RWPE2 (cell line): Measurements from ENCODE around the gene ALKBH7.

Source experiments
- ATAC-seq: fragments of 200-7000 bp; cut with Tn5 transposase; 3 replicates; pipeline ENCODE4 v1.9.1; 2021; ENCODE audit warnings: low read depth
- DNase-seq: peaks from one replicate; pipeline ENCODE4 v3.0.0-alpha.2; 2020; ENCODE audit warnings: low spot score
- H3K27ac ChIP-seq: fragments of 450-650 bp; 2 replicates; pipeline ENCODE4 v1.5.1; 2017; ENCODE audit warnings: mild to moderate bottlenecking; ENCODE audit not compliant: poor library complexity, severe bottlenecking
- H3K27me3 ChIP-seq: fragments of 250-450 bp; sonication (Bioruptor Pico); 2 replicates; pipeline ENCODE4 v1.5.1; 2021; ENCODE audit warnings: mild to moderate bottlenecking, moderate library complexity; ENCODE audit not compliant: insufficient read depth, poor library complexity, severe bottlenecking
- H3K36me3 ChIP-seq: fragments of 250-450 bp; sonication (Bioruptor Pico); 2 replicates; pipeline ENCODE4 v1.5.1; 2020; ENCODE audit warnings: low read depth, mild to moderate bottlenecking, moderate library complexity
- H3K4me1 ChIP-seq: fragments of 250-450 bp; sonication (Bioruptor Pico); 2 replicates; pipeline ENCODE4 v1.5.1; 2021; ENCODE audit warnings: mild to moderate bottlenecking, moderate library complexity; ENCODE audit not compliant: insufficient read depth, poor library complexity, severe bottlenecking
- H3K4me3 ChIP-seq: fragments of 250-450 bp; sonication (Bioruptor Pico); 2 replicates; pipeline ENCODE4 v1.5.1; 2021; ENCODE audit warnings: mild to moderate bottlenecking, moderate library complexity; ENCODE audit not compliant: severe bottlenecking
- H3K9me3 ChIP-seq: fragments of 250-450 bp; sonication (Bioruptor Pico); 2 replicates; pipeline ENCODE4 v1.5.1; 2021; ENCODE audit warnings: mild to moderate bottlenecking, moderate library complexity; ENCODE audit not compliant: severe bottlenecking
- CTCF ChIP-seq: fragments of 450-650 bp; IDR thresholded peaks from one replicate; pipeline ENCODE4 v1.5.1; 2017; ENCODE audit warnings: mild to moderate bottlenecking, moderate library complexity; ENCODE audit not compliant: poor library complexity, severe bottlenecking

ALKBH7 gene

GRCh38 chr19:6373096-6373812 lies 660 bp downstream of the ALKBH7 start:
- Histone ChIP-seq H3K4me3 (peak overlapping the region; percentile 73), H3K9me3 (no peaks in the 10 kb centered on the region), H3K27me3 (no peaks in the 10 kb centered on the region), H3K36me3 (no peaks in the 10 kb centered on the region; the same call in 1 of the 2 replicates), H3K27ac (peak overlapping the region; percentile 76), H3K4me1 (no peaks in the 10 kb centered on the region)
- DNase-seq (peak; percentile 98), ATAC-seq (peak; percentile 71)
- TF ChIP-seq CTCF = no peak

DNA sequence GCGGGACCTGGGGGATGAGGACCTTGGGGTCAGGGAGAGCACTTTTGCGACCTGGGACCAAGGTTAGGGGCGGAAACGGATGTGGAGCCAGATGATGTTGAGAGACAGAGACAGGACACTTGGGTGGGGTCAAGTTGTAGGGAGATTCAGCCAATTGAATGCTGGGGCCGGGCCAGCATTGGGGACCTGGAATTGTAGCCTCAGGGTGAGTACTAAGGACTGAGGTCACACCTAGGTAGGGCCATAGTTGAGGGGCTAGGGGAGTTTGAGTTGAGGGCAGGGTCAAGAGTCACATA lies 1.2 kb downstream of the ALKBH7 start:
- no peaks in the 10 kb centered on the region for H3K9me3 ChIP-seq
- TF ChIP-seq CTCF = no peak
- no peaks in the 10 kb centered on the region for H3K27me3 ChIP-seq
- H3K27ac ChIP-seq = peak overlapping the region; percentile 76
- no peak for ATAC-seq
- peak overlapping the region; percentile 32 for H3K4me3 ChIP-seq
- H3K36me3 ChIP-seq = no peaks in the 10 kb centered on the region
- no peaks in the 10 kb centered on the region for H3K4me1 ChIP-seq
- no peak for DNase-seq

GRCh38 chr19:6374161-6374709 lies 1.6 kb downstream of the ALKBH7 start:
- H3K27ac ChIP-seq = no peak overlapping the region
- H3K27me3 ChIP-seq = no peaks in the 10 kb centered on the region
- ATAC-seq (no peak), DNase-seq (no peak)
- no peaks in the 10 kb centered on the region for H3K4me1 ChIP-seq
- no peaks in the 10 kb centered on the region for H3K9me3 ChIP-seq
- TF ChIP-seq CTCF = no peak
- H3K36me3 ChIP-seq = peaks cover 2% of the 10 kb centered on the region; the same call in 1 of the 2 replicates
- no peak overlapping the region for H3K4me3 ChIP-seq

DNA sequence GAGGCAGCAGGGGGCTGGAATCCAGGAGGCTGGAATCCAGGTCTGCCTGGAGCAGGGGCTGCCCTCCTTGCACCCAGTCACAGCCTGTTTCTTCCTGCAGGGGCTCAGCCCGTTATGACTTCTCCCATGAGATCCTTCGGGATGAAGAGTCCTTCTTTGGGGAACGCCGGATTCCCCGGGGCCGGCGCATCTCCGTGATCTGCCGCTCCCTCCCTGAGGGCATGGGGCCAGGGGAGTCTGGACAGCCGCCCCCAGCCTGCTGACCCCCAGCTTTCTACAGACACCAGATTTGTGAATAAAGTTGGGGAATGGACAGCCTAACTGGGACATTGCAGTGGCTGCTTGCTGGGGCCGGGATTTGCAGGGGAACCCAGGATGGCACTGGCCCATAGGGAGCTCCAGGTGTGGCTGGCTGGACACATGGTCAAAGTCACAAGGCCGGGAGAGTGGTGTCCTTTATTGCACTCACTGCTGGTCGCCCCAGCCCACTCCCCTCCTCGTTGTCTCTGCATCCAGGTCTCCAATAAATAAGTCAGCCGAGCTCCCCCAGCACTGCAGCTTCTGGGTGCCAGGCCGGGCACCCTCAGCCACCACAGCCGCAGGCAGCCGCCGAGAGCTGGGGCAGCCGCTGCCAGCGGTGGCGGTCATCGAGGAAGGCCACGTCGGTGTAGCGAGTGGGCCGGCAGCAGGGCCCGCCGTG lies 2.3 kb downstream of the ALKBH7 start:
- Histone ChIP-seq H3K4me3 (no peak overlapping the region), H3K9me3 (no peaks in the 10 kb centered on the region), H3K36me3 (peaks cover 6% of the 10 kb centered on the region; the same call in 1 of the 2 replicates), H3K4me1 (no peaks in the 10 kb centered on the region), H3K27ac (no peak overlapping the region), H3K27me3 (no peaks in the 10 kb centered on the region)
- DNase-seq (no peak), ATAC-seq (no peak)
- no peak for TF ChIP-seq CTCF
